K562 (cell line): Measurements from ENCODE around the gene UBE2J2. TPM values are rescaled to one million over a fixed set of nuclear protein-coding genes. Genes with fewer than 3 reads are reported as not detected.

ENCODE experiments used
- MAFK ChIP-seq: IDR thresholded peaks from 2 replicates; pipeline ENCODE4 v1.6.1; 2011; ENCODE audit warnings: low read length, improper control_type of control experiment
- MCM7 ChIP-seq, 2 experiments: fragments of 450-650 bp; IDR thresholded peaks; 2 replicates each; pipeline ENCODE4 v1.6.1; 2016 to 2018
- MTF1 ChIP-seq: fragments of 250-450 bp; sonication (Bioruptor Pico); IDR thresholded peaks from 2 replicates; pipeline ENCODE4 v1.9.0; 2021; ENCODE audit warnings: moderate library complexity, mild to moderate bottlenecking, inconsistent platforms, borderline replicate concordance
- NFIX ChIP-seq: fragments of 250-450 bp; sonication (Bioruptor Pico); IDR thresholded peaks from 2 replicates; pipeline ENCODE4 v1.4.0; 2020; ENCODE audit warnings: low read depth, mild to moderate bottlenecking, moderate library complexity
- NFYB ChIP-seq: IDR thresholded peaks from 2 replicates; pipeline ENCODE4 v1.6.1; 2011; ENCODE audit warnings: mild to moderate bottlenecking, moderate library complexity; ENCODE audit not compliant: insufficient read length; ENCODE audit errors: extremely low read depth
- NR1H2 ChIP-seq: sonication (generic); formaldehyde crosslinking; IDR thresholded peaks from 2 replicates; pipeline ENCODE4 v1.4.0; 2020; ENCODE audit warnings: mild to moderate bottlenecking, missing genetic modification reagents
- PCBP1 ChIP-seq: fragments of 200-400 bp; formaldehyde crosslinking; IDR thresholded peaks from 2 replicates; pipeline ENCODE4 v1.6.1; 2018; ENCODE audit warnings: mild to moderate bottlenecking, low read depth, low read length; ENCODE audit not compliant: poor library complexity, severe bottlenecking
- POLR3G ChIP-seq: IDR thresholded peaks from 2 replicates; pipeline ENCODE4 v1.6.1; 2011; ENCODE audit not compliant: insufficient read length, insufficient replicate concordance; ENCODE audit errors: extremely low read depth
- RCOR1 ChIP-seq, 2 experiments: IDR thresholded peaks; 2 replicates each; pipeline ENCODE4 v1.6.1; 2012; ENCODE audit warnings: low read depth in 2 of 2, low read length in 2 of 2, borderline replicate concordance in 1 of 2, improper control_type of control experiment in 1 of 2
- SIN3A ChIP-seq, 2 experiments: fragments of 150-350 bp in 1 of 2; IDR thresholded peaks; 2 replicates each; pipeline ENCODE4 v1.6.1; 2011 to 2016; ENCODE audit warnings: borderline replicate concordance in 2 of 2, low read depth in 2 of 2, low read length in 2 of 2, mild to moderate bottlenecking in 2 of 2, moderate library complexity in 2 of 2; ENCODE audit not compliant: control insufficient read depth in 1 of 2
- SOX6 ChIP-seq: fragments of 450-650 bp; IDR thresholded peaks from 2 replicates; pipeline ENCODE4 v1.6.1; 2014; ENCODE audit warnings: mild to moderate bottlenecking
- SRSF9 ChIP-seq: fragments of 200-400 bp; formaldehyde crosslinking; IDR thresholded peaks from 2 replicates; pipeline ENCODE4 v1.6.1; 2017; ENCODE audit warnings: low read depth, low read length, borderline replicate concordance
- TFE3 ChIP-seq: fragments of 450-650 bp; formaldehyde crosslinking; IDR thresholded peaks from 2 replicates; pipeline ENCODE4 v1.4.0; 2020; ENCODE audit warnings: mild to moderate bottlenecking, mixed read lengths
- ZFX ChIP-seq: sonication (generic); formaldehyde crosslinking; IDR thresholded peaks from 2 replicates; pipeline ENCODE4 v1.8.0; 2022; ENCODE audit warnings: mild to moderate bottlenecking, missing genetic modification reagents, moderate library complexity
- ZNF184 ChIP-seq: sonication (generic); formaldehyde crosslinking; IDR thresholded peaks from 2 replicates; pipeline ENCODE4 v1.5.0; 2020; ENCODE audit warnings: missing genetic modification reagents
- ZNF668 ChIP-seq: fragments of 250-450 bp; sonication (Bioruptor Pico); IDR thresholded peaks from 2 replicates; pipeline ENCODE4 v1.8.0; 2022; ENCODE audit warnings: mild to moderate bottlenecking, inconsistent platforms
- polyA plus RNA-seq, 8 experiments: library from polyadenylated mRNA; depleted of rRNA in 4 of 8; stranded (reverse) in 5 of 8; unstranded in 3 of 8; fragments of >200 nt; fragmentation: Nextera tagmentation in 2 of 8; fragmentation: Illumina TruSeq in 1 of 8; extraction: Ambion mirVana in 2 of 8; extraction: Trizol in 1 of 8; gene quantifications; 2 replicates each; pipeline versions ENCODE4 v1.2.1 to v1.2.3, GENCODE V29; 2011 to 2014; ENCODE audit warnings: inconsistent platforms in 1 of 8, missing spikeins in 1 of 8
- total RNA-seq, 7 experiments: library from RNA; depleted of rRNA in 6 of 7; stranded (reverse); fragments of >200 nt in 6 of 7; fragmentation: Illumina TruSeq in 2 of 7; extraction: Trizol in 2 of 7; gene quantifications; 2 replicates each; pipeline versions ENCODE4 v1.2.1 to v1.2.3, GENCODE V29; 2011 to 2021; ENCODE audit warnings: low replicate concordance in 1 of 7
- TF ChIP-seq, protein P1 (sequence below), 3 experiments: fragments of 200-800 bp in 1 of 3; fragments of 250-450 bp in 1 of 3; fragments of 450-650 bp in 1 of 3; sonication (Bioruptor Pico) in 1 of 3; sonication (Bioruptor generic) in 1 of 3; formaldehyde crosslinking in 1 of 3; IDR thresholded peaks; 2 replicates each; pipeline versions ENCODE4 v1.6.1 to v1.8.0; 2016 to 2022; ENCODE audit warnings: mild to moderate bottlenecking in 2 of 3, missing genetic modification characterization in 2 of 3, missing compliant biosample characterization in 1 of 3, moderate library complexity in 1 of 3
- TF ChIP-seq, protein P2 (sequence below): fragments of 250-450 bp; sonication (Bioruptor Pico); IDR thresholded peaks from 2 replicates; pipeline ENCODE4 v1.8.0; 2021; ENCODE audit warnings: moderate library complexity, mild to moderate bottlenecking, inconsistent platforms
- TF ChIP-seq, protein P3 (sequence below): sonication (generic); formaldehyde crosslinking; IDR thresholded peaks from 2 replicates; pipeline ENCODE4 v1.9.0; 2022; ENCODE audit warnings: mild to moderate bottlenecking, missing genetic modification reagents

The UBE2J2 gene
- total and polyA plus RNA-seq, 9 of the 15 experiments (the other 6 are each of a cell fraction or from before 2014, with no cell fraction given), result 0.93 to 112 (median 75.5) TPM

DNA sequence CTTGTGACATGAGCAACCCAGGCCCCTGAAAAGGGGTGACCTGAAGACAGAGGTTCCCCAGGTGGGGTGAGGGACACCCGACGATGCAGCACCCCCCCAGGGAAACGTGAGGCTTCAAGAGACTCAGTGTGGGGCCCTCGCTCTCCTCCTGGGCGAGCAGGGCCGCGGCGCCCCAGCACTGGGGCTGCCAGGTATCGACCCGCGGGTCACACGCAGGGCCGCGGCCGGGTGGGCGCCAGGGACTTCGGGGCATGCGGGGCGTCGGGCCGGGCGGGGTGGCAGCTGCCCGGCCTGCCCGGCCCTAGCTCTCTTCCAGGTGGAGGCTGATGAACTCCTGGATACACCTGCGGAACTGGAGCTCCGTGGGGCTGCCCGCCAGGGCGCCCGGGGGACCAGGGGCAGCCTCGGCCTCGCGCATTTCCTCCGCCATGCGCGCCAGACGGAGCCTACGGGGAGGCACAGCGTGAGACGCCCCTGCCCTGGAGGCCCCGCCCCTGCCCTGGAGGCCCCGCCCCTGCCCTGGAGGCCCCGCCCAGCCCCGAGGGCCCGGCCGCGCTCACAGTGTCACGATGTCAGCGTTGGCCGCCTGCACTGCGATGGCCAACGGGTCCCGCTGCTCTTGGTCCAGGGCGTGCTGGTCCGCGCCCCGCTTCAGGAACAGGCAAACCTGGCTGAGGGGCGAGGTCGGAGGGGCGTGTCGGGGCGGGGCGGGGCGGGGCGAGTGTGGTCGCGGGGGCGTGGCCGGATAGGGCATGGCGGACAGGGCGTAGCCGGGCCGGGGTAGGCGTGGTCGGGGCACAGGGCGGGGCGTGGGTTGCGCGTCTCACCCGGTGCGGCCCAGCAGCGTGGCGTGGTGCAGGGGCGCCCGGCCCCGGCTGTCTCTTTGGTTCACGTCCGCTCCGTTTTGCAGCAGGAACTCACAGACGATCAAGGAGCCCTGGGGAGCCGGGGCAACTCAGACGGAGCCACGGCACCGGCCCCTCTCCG lies 19.9 kb upstream of the UBE2J2 start (continued):
- TF ChIP-seq, protein P1, sequence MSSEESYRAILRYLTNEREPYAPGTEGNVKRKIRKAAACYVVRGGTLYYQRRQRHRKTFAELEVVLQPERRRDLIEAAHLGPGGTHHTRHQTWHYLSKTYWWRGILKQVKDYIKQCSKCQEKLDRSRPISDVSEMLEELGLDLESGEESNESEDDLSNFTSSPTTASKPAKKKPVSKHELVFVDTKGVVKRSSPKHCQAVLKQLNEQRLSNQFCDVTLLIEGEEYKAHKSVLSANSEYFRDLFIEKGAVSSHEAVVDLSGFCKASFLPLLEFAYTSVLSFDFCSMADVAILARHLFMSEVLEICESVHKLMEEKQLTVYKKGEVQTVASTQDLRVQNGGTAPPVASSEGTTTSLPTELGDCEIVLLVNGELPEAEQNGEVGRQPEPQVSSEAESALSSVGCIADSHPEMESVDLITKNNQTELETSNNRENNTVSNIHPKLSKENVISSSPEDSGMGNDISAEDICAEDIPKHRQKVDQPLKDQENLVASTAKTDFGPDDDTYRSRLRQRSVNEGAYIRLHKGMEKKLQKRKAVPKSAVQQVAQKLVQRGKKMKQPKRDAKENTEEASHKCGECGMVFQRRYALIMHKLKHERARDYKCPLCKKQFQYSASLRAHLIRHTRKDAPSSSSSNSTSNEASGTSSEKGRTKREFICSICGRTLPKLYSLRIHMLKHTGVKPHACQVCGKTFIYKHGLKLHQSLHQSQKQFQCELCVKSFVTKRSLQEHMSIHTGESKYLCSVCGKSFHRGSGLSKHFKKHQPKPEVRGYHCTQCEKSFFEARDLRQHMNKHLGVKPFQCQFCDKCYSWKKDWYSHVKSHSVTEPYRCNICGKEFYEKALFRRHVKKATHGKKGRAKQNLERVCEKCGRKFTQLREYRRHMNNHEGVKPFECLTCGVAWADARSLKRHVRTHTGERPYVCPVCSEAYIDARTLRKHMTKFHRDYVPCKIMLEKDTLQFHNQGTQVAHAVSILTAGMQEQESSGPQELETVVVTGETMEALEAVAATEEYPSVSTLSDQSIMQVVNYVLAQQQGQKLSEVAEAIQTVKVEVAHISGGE (CRISPR knock-in tag; IDR thresholded peaks at IDR 0.05), result no peak
- TF ChIP-seq NFIX (CRISPR knock-in tag), result no peak
- TF ChIP-seq ZFX, result no peak
- no peak for TF ChIP-seq MTF1 (CRISPR knock-in tag)
- TF ChIP-seq SOX6, result no peak
- TF ChIP-seq, protein P2, sequence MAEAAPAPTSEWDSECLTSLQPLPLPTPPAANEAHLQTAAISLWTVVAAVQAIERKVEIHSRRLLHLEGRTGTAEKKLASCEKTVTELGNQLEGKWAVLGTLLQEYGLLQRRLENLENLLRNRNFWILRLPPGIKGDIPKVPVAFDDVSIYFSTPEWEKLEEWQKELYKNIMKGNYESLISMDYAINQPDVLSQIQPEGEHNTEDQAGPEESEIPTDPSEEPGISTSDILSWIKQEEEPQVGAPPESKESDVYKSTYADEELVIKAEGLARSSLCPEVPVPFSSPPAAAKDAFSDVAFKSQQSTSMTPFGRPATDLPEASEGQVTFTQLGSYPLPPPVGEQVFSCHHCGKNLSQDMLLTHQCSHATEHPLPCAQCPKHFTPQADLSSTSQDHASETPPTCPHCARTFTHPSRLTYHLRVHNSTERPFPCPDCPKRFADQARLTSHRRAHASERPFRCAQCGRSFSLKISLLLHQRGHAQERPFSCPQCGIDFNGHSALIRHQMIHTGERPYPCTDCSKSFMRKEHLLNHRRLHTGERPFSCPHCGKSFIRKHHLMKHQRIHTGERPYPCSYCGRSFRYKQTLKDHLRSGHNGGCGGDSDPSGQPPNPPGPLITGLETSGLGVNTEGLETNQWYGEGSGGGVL, result no peak
- TF ChIP-seq ZNF668 (CRISPR knock-in tag), result no peak
- TF ChIP-seq POLR3G, result no peak
- TF ChIP-seq NFYB, result no peak
- no peak for TF ChIP-seq NR1H2 (CRISPR knock-in tag)
- 0 out of 4 replicates have a peak, but pooled peaks of 1 of the 2 experiments have one; percentile 34 for TF ChIP-seq SIN3A (IDR thresholded peaks at IDR 0.05; ENCODE audit: borderline replicate concordance in 2 of 2, control insufficient read depth in 1 of 2, low read depth in 2 of 2, low read length in 2 of 2)
- TF ChIP-seq RCOR1 (IDR thresholded peaks at IDR 0.05; ENCODE audit: borderline replicate concordance in 1 of 2, low read depth in 2 of 2, low read length in 2 of 2), result no peak
- TF ChIP-seq, protein P3, sequence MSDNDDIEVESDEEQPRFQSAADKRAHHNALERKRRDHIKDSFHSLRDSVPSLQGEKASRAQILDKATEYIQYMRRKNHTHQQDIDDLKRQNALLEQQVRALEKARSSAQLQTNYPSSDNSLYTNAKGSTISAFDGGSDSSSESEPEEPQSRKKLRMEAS (CRISPR knock-in tag), result no peak; the same call in none of the 2 replicates
- no peak for TF ChIP-seq MAFK
- TF ChIP-seq MCM7 (IDR thresholded peaks at IDR 0.05), result no peak
- TF ChIP-seq PCBP1, result no peak
- TF ChIP-seq TFE3 (CRISPR knock-in tag), result no peak
- TF ChIP-seq ZNF184 (CRISPR knock-in tag), result no peak
- no peak for TF ChIP-seq SRSF9
